Kidney (tissue), 14 donors: ENCODE measurements around the gene TPRN. TPM values are rescaled to one million over a fixed set of nuclear protein-coding genes. Genes with fewer than 3 reads are reported as not detected.
A peak's percentile ranks its signal among the peaks of the same experiment; 100 is the strongest.
"Not testable (repeated sequence)": the region's sequence is repeated elsewhere in the genome, so short reads cannot be mapped to it uniquely, and the experiment has no call there.

Source experiments
- DNase-seq, 5 donors: peaks; one replicate each; pipeline ENCODE4 v3.0.0-alpha.2; 2013 to 2020
- FAIRE-seq: peaks from 2 replicates; lab custom pipeline; 2012; peaks lifted over from hg19 to GRCh38; lab: Jason Lieb, UNC
- H3K27ac ChIP-seq, 2 donors: one replicate each; pipeline ENCODE4 v1.7.0; 2013; ENCODE audit warnings: low read depth in 2 of 2, low read length in 2 of 2, inconsistent platforms in 1 of 2
- H3K27me3 ChIP-seq: one replicate; pipeline ENCODE4 v1.7.1; 2013; ENCODE audit warnings: low read length, inconsistent platforms; ENCODE audit not compliant: control insufficient read depth, insufficient read depth
- H3K36me3 ChIP-seq, 3 donors: one replicate each; pipeline versions ENCODE4 v1.7.0 to v1.7.1; 2013; ENCODE audit warnings: low read length in 3 of 3, control low read depth in 1 of 3, inconsistent platforms in 1 of 3; ENCODE audit not compliant: insufficient read depth in 3 of 3, control insufficient read depth in 2 of 3
- H3K4me1 ChIP-seq, 3 donors: one replicate each; pipeline versions ENCODE4 v1.7.0 to v1.7.1; 2013; ENCODE audit warnings: low read length in 3 of 3, inconsistent platforms in 1 of 3, low read depth in 1 of 3; ENCODE audit not compliant: control insufficient read depth in 2 of 3, insufficient read depth in 2 of 3
- H3K4me3 ChIP-seq, 3 donors: one replicate each; pipeline versions ENCODE4 v1.7.0 to v1.8.1; 2013; ENCODE audit warnings: low read length in 3 of 3, control low read depth in 1 of 3, inconsistent platforms in 1 of 3
- H3K9ac ChIP-seq, 3 donors: one replicate each; pipeline versions ENCODE4 v1.7.0 to v1.7.1; 2013; ENCODE audit warnings: low read length in 3 of 3, control low read depth in 1 of 3, inconsistent platforms in 1 of 3
- H3K9me3 ChIP-seq, 3 donors: one replicate each; pipeline versions ENCODE4 v1.7.0 to v1.7.1; 2013; ENCODE audit warnings: low read length in 3 of 3, control low read depth in 1 of 3, inconsistent platforms in 1 of 3; ENCODE audit not compliant: control insufficient read depth in 2 of 3, insufficient read depth in 1 of 3
- CTCF ChIP-seq: IDR thresholded peaks from 3 replicates; pipeline ENCODE4 v1.5.1; 2012; ENCODE audit warnings: mild to moderate bottlenecking, moderate library complexity, borderline replicate concordance; ENCODE audit not compliant: insufficient read depth; ENCODE audit errors: extremely low read depth
- intact Hi-C: fragments of 100-400 bp; cut with DNase I; formaldehyde crosslinking; loops from one replicate; pipeline ENCODE4 v1.11.1; 2022
- polyA plus RNA-seq: library from polyadenylated mRNA; stranded (reverse); fragments of 350-450 nt; fragmentation: Illumina TruSeq; extraction: RNeasy Lipid Tissue Mini Kit (QIAGEN cat#74804); gene quantifications from one replicate; pipeline ENCODE4 v1.2.3, GENCODE V29; 2014; ENCODE audit warnings: low read depth, low replicate concordance; ENCODE audit not compliant: insufficient read depth
- total RNA-seq: library from RNA; stranded (reverse); fragmentation: NEBNext Ultra II Directional; extraction: Animal tissue kit (Norgen Biotek cat#: 25700); gene quantifications from one replicate; pipeline ENCODE4 v1.2.1, GENCODE V29; 2021
- donor health status: control.
- donor health status: control.
- donor health status: control.
- donor health status: control.
- donor health status: control.
- donor health status: DM: yes; HTN: yes; CAD: no.
- donor health status: Normal renal cell carcinoma (clear cell type).

TPRN gene
- total and polyA plus RNA-seq, 2 donors from 2014 or later = 47.2 to 49.5 TPM

DNA sequence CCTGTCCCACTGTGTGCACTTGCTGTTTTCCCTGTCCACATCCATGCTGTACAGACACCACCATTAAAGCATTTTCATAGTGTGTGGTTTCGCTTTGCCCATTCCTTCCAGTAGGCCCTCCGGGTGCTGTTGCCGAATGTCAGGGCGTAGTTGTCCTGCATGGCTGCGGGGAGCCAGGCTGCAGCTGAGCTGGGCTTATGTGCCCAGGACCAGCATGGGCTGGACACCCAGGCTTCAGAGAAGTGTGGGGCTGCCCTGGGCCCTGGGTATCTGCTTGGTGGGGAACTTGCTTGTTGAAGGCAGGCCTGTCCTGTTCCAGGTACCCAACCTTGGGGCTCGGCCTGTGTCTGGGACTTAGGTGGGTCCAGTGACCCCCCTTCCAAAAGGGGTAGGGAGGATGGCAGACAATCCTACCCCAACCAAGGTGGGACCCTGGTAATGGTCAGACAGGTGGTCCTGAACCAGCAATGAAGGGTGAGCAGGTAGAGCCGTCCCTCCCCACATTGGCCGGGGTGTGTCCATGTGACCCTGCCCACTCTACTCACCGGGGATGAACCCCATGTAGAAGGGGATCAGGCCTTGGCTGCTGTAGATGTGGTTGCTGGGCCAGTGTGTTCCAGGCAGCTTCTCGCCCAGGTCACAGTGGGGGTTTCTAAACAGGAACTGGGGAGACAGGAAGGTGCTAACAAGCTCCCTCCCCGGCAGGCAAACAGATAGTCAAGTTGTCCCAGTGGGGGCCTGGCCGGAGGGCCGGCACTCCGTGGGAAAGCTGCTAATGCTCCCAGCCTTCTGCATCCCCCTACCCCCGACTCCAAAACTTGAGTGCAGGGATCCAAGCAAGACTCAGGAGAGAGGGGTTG lies 43.3 kb upstream of the TPRN start:
- intact Hi-C loops = no loop called here
- peaks cover 0 to 15% (median 11%) of the 10 kb centered on the region in 3 donors for H3K4me1 ChIP-seq
- no peak overlapping the region for H3K27ac ChIP-seq
- H3K27me3 ChIP-seq = no peaks in the 10 kb centered on the region
- H3K9ac ChIP-seq = peak overlapping the region in 1 of 3 donors; percentile 3
- peaks cover 2 to 13% (median 6%) of the 10 kb centered on the region in 3 donors for H3K36me3 ChIP-seq
- H3K9me3 ChIP-seq = no peaks in the 10 kb centered on the region
- no peak for TF ChIP-seq CTCF
- H3K4me3 ChIP-seq = no peak overlapping the region
- no peak for FAIRE-seq
- no peak for DNase-seq

GRCh38 chr9:137243266-137243625 lies 42.7 kb upstream of the TPRN start:
- peak overlapping the region in 1 of 3 donors; percentile 76 for H3K4me3 ChIP-seq
- peak overlapping the region in 1 of 3 donors; percentile 3 for H3K9ac ChIP-seq
- peaks cover 0 to 15% (median 11%) of the 10 kb centered on the region in 3 donors for H3K4me1 ChIP-seq
- FAIRE-seq, H3K9me3 ChIP-seq, H3K27ac ChIP-seq, DNase-seq, H3K27me3 ChIP-seq, intact Hi-C loops: not testable (repeated sequence)
- peaks cover 2 to 13% (median 6%) of the 10 kb centered on the region in 3 donors for H3K36me3 ChIP-seq

GRCh38 chr9:137242269-137243203 lies 42.0 kb upstream of the TPRN start:
- Histone ChIP-seq H3K27me3 (no peaks in the 10 kb centered on the region), H3K27ac (peak overlapping the region; percentile 78 to 83), H3K9me3 (no peaks in the 10 kb centered on the region), H3K36me3 (peaks cover 2 to 13% (median 6%) of the 10 kb centered on the region in 3 donors), H3K4me3 (peak overlapping the region; percentile 32 to 76 (median 70)), H3K4me1 (peaks cover 0 to 16% (median 11%) of the 10 kb centered on the region in 3 donors), H3K9ac (peak overlapping the region in 2 of 3 donors; percentile 71 to 77)
- no peak for DNase-seq
- TF ChIP-seq CTCF = no peak
- FAIRE-seq = no peak
- intact Hi-C loops = no loop called here
